Measurements from ENCODE around the gene SLC22A7. TPM values are rescaled to one million over a fixed set of nuclear protein-coding genes. Genes with fewer than 3 reads are reported as not detected.
"Not testable (repeated sequence)": the region's sequence is repeated elsewhere in the genome, so short reads cannot be mapped to it uniquely, and the experiment has no call there.

Gene SLC22A7
- total and polyA plus RNA-seq, 4 donors, result 143 to 495 (median 228) TPM

- not testable (repeated sequence) for H3K4me3 ChIP-seq (ENCODE audit: low read depth in 1 of 3, low read length in 3 of 3); H3K27me3 ChIP-seq (ENCODE audit: control insufficient read depth in 4 of 4, insufficient read depth in 4 of 4, low read length in 3 of 4); H3K27ac ChIP-seq (ENCODE audit: low read depth in 1 of 2, low read length in 2 of 2); H3K4me1 ChIP-seq (ENCODE audit: control insufficient read depth in 4 of 4, insufficient read depth in 4 of 4, low read length in 3 of 4); H3K9ac ChIP-seq (ENCODE audit: low read depth in 1 of 2, low read length in 2 of 2); H3K9me3 ChIP-seq (ENCODE audit: control insufficient read depth in 4 of 4, low read length in 3 of 4); DNase-seq (ENCODE audit: low spot score)
- H3K36me3 ChIP-seq (ENCODE audit: control insufficient read depth in 4 of 4, insufficient read depth in 3 of 4, low read depth in 1 of 4, low read length in 3 of 4), result peaks cover 8 to 53% (median 32%) of the 10 kb centered on the region in 4 donors
- WGBS, result 97% methylated on average over 11 of the region's 11 CpGs
Measured at GRCh38 chr6:43346243-43346642, 48.2 kb downstream of the SLC22A7 start.

GRCh38 chr6:43347021-43347420 lies 49.0 kb downstream of the SLC22A7 start:
- H3K4me1 ChIP-seq (ENCODE audit: control insufficient read depth in 4 of 4, insufficient read depth in 4 of 4, low read length in 3 of 4), result no peaks in the 10 kb centered on the region
- H3K27ac ChIP-seq (ENCODE audit: low read depth in 1 of 2, low read length in 2 of 2), result no peak overlapping the region
- no peak overlapping the region for H3K9ac ChIP-seq (ENCODE audit: low read depth in 1 of 2, low read length in 2 of 2)
- H3K36me3 ChIP-seq (ENCODE audit: control insufficient read depth in 4 of 4, insufficient read depth in 3 of 4, low read depth in 1 of 4, low read length in 3 of 4), result peaks cover 11 to 49% (median 29%) of the 10 kb centered on the region in 4 donors
- no peaks in the 10 kb centered on the region for H3K9me3 ChIP-seq (ENCODE audit: control insufficient read depth in 4 of 4, low read length in 3 of 4)
- 90% methylated on average over 3 of the region's 3 CpGs for WGBS
- no peak for DNase-seq (ENCODE audit: low spot score)
- H3K4me3 ChIP-seq (ENCODE audit: low read depth in 1 of 3, low read length in 3 of 3), result no peak overlapping the region
- TF ChIP-seq YY1 (IDR thresholded peaks at IDR 0.05) (no peak), TAF1 (conservative IDR thresholded peaks at IDR 0.05) (no peak), ZBTB33 (IDR thresholded peaks at IDR 0.05) (no peak), HNF4G (IDR thresholded peaks at IDR 0.05) (no peak), RXRA (IDR thresholded peaks at IDR 0.05) (no peak), JUND (IDR thresholded peaks at IDR 0.05) (no peak), RAD21 (IDR thresholded peaks at IDR 0.05) (no peak), GABPA (IDR thresholded peaks at IDR 0.05 in 1 of 2, conservative IDR thresholded peaks at IDR 0.05 in 1 of 2) (no peak), ATF3 (IDR thresholded peaks at IDR 0.05) (no peak), FOXA1 (IDR thresholded peaks at IDR 0.05) (no peak), EGR1 (IDR thresholded peaks at IDR 0.05; ENCODE audit: low read depth in 2 of 2) (no peak)
- H3K27me3 ChIP-seq (ENCODE audit: control insufficient read depth in 4 of 4, insufficient read depth in 4 of 4, low read length in 3 of 4), result no peaks in the 10 kb centered on the region

GRCh38 chr6:43347444-43347843 lies 49.4 kb downstream of the SLC22A7 start:
- Histone ChIP-seq H3K36me3 (ENCODE audit: control insufficient read depth in 4 of 4, insufficient read depth in 3 of 4, low read depth in 1 of 4, low read length in 3 of 4) (peaks cover 11 to 51% (median 28%) of the 10 kb centered on the region in 4 donors), H3K9ac (ENCODE audit: low read depth in 1 of 2, low read length in 2 of 2) (no peak overlapping the region), H3K27ac (ENCODE audit: low read depth in 1 of 2, low read length in 2 of 2) (no peak overlapping the region), H3K9me3 (ENCODE audit: control insufficient read depth in 4 of 4, low read length in 3 of 4) (no peaks in the 10 kb centered on the region), H3K4me1 (ENCODE audit: control insufficient read depth in 4 of 4, insufficient read depth in 4 of 4, low read length in 3 of 4) (no peaks in the 10 kb centered on the region), H3K4me3 (ENCODE audit: low read depth in 1 of 3, low read length in 3 of 3) (no peak overlapping the region), H3K27me3 (ENCODE audit: control insufficient read depth in 4 of 4, insufficient read depth in 4 of 4, low read length in 3 of 4) (no peaks in the 10 kb centered on the region)
- DNase-seq (ENCODE audit: low spot score), result no peak
- 96% methylated on average over 3 of the region's 3 CpGs for WGBS
- TF ChIP-seq ATF3 (IDR thresholded peaks at IDR 0.05), result no peak
- TF ChIP-seq HNF4A (conservative IDR thresholded peaks at IDR 0.05), result no peak
- no peak for TF ChIP-seq ZBTB33 (IDR thresholded peaks at IDR 0.05)
- no peak for TF ChIP-seq FOXA1 (IDR thresholded peaks at IDR 0.05)
- no peak for TF ChIP-seq GABPA (IDR thresholded peaks at IDR 0.05 in 1 of 2, conservative IDR thresholded peaks at IDR 0.05 in 1 of 2)
- no peak for TF ChIP-seq CTCF (IDR thresholded peaks at IDR 0.05; ENCODE audit: low read depth, low read length, missing input control)
- no peak for TF ChIP-seq TAF1 (conservative IDR thresholded peaks at IDR 0.05)
- TF ChIP-seq EGR1 (IDR thresholded peaks at IDR 0.05; ENCODE audit: low read depth in 2 of 2), result no peak
- TF ChIP-seq NR2F2 (IDR thresholded peaks at IDR 0.05), result no peak
- no peak for TF ChIP-seq REST (IDR thresholded peaks at IDR 0.05)
- no peak for TF ChIP-seq MAX (IDR thresholded peaks at IDR 0.05)
- TF ChIP-seq YY1 (IDR thresholded peaks at IDR 0.05), result no peak
- no peak for TF ChIP-seq FOXA2 (IDR thresholded peaks at IDR 0.05)
- no peak for TF ChIP-seq JUND (IDR thresholded peaks at IDR 0.05)
- TF ChIP-seq RAD21 (IDR thresholded peaks at IDR 0.05), result no peak
- no peak for TF ChIP-seq HNF4G (IDR thresholded peaks at IDR 0.05)
- TF ChIP-seq SP1 (IDR thresholded peaks at IDR 0.05), result no peak

Measured in liver (tissue), 9 donors.